Fibroblast of peridontal ligament (primary cell): ENCODE measurements around the gene NDUFV1.
"Not testable (repeated sequence)": the region's sequence is repeated elsewhere in the genome, so short reads cannot be mapped to it uniquely, and the experiment has no call there.

ENCODE experiments used
- DNase-seq: peaks from one replicate; pipeline ENCODE4 v3.0.0-alpha.2; 2010; ENCODE audit errors: extremely low read depth

The NDUFV1 gene

GRCh38 chr11:67627441-67627811 is 20.7 kb downstream of the NDUFV1 start:
- DNase-seq = no peak

- DNase-seq = no peak
Observed at GRCh38 chr11:67627812-67628624, 21.3 kb downstream of the NDUFV1 start.

GRCh38 chr11:67628710-67629385 is 22.1 kb downstream of the NDUFV1 start:
- DNase-seq = no peak

GRCh38 chr11:67629386-67630227 is 22.9 kb downstream of the NDUFV1 start, which contains the start of gene NUDT8:
Gene NUDT8 (minus strand): TSS chr11:67629937. CDS start chr11:67629911, 26 bp downstream.
- DNase-seq = peak; percentile 67

GRCh38 chr11:67630228-67630942 is 23.6 kb downstream of the NDUFV1 start:
- peak; percentile 92 for DNase-seq

GRCh38 chr11:67630943-67631331 is 24.2 kb downstream of the NDUFV1 start:
- DNase-seq = no peak

- DNase-seq = no peak
Observed at GRCh38 chr11:67631411-67631810, 24.7 kb downstream of the NDUFV1 start.

GRCh38 chr11:67631853-67632174 is 25.1 kb downstream of the NDUFV1 start:
- no peak for DNase-seq

- no peak for DNase-seq
Observed at GRCh38 chr11:67632175-67632981, 25.6 kb downstream of the NDUFV1 start.

GRCh38 chr11:67632982-67633755 is 26.4 kb downstream of the NDUFV1 start:
- no peak for DNase-seq

GRCh38 chr11:67633758-67634365 is 27.1 kb downstream of the NDUFV1 start:
- DNase-seq = no peak

- no peak for DNase-seq
Observed at GRCh38 chr11:67634366-67635230, 27.9 kb downstream of the NDUFV1 start.

- no peak for DNase-seq
Observed at GRCh38 chr11:67635231-67635521, 28.4 kb downstream of the NDUFV1 start.

GRCh38 chr11:67636962-67637361 is 30.2 kb downstream of the NDUFV1 start:
- DNase-seq = no peak

GRCh38 chr11:67637441-67637840 is 30.7 kb downstream of the NDUFV1 start:
- not testable (repeated sequence) for DNase-seq

- DNase-seq = no peak
Observed at GRCh38 chr11:67638535-67639437, 32.0 kb downstream of the NDUFV1 start.

GRCh38 chr11:67639438-67639859 is 32.7 kb downstream of the NDUFV1 start, which contains the start of gene TBX10:
Gene TBX10 (minus strand): TSS chr11:67639763. CDS start chr11:67639472, 291 bp downstream.
- DNase-seq = no peak
